GM12892 (cell line): ENCODE data around the gene FUBP3.

Experiments used
- POLR2A ChIP-seq: IDR thresholded peaks from 2 replicates; pipeline ENCODE4 v1.6.1; 2011; ENCODE audit warnings: low read depth, low read length, control low read depth
- POLR2AphosphoS5 ChIP-seq: IDR thresholded peaks from 2 replicates; pipeline ENCODE4 v1.6.1; 2011; ENCODE audit warnings: low read depth, low read length, control low read depth
- TAF1 ChIP-seq: IDR thresholded peaks from 2 replicates; pipeline ENCODE4 v1.6.1; 2011; ENCODE audit warnings: low read depth, mild to moderate bottlenecking, control low read depth, low read length, borderline replicate concordance

- TF ChIP-seq POLR2AphosphoS5, result no peak
- no peak for TF ChIP-seq POLR2A
- no peak for TF ChIP-seq TAF1
Observed at GRCh38 chr9:130661451-130662098, 82.2 kb downstream of the FUBP3 start.
